ELF-1 (cell line): Measurements from ENCODE around the gene MYO9A.
"Not testable (repeated sequence)": the region's sequence is repeated elsewhere in the genome, so short reads cannot be mapped to it uniquely, and the experiment has no call there.

Source experiments
- DNase-seq: peaks from one replicate; pipeline ENCODE4 v3.0.0-alpha.2; 2016; ENCODE audit warnings: low read depth, low spot score

The MYO9A gene

GRCh38 chr15:72086920-72087648 lies 30.9 kb downstream of the MYO9A start:
- DNase-seq, result no peak

DNA sequence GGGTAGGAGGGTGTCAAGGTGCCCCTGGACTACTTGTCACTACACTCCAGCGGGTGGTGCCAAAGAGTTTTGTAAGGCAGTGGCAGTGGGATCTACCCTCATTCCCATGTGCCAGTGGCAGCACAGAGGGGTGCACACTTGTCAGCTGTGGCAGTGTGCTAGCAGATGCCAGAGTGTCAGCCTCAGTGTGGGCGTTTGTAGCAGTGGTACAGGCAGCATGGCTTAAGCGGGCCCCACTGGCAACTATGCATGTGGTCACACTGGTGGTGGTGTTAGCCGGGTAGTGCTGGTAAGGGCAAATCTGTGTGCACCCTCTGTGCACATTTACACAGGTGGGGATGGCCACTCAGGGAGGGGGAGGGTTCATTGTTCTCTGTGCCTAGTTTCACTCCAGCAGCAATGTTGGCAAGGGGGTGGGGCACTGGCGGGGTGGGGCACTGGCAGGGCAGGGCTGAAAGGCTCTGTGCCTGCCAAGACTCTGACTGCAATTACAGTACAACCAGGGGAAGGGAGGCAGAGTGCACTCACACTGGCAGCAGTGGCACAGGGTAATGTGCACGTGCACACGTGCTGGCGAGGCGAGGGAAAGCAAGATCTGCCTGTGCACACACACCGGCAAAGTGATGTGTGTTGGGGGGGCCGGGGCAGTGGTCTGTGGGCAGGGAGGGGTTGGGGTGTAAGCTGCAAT lies 31.8 kb downstream of the MYO9A start:
- DNase-seq, result no peak

DNA sequence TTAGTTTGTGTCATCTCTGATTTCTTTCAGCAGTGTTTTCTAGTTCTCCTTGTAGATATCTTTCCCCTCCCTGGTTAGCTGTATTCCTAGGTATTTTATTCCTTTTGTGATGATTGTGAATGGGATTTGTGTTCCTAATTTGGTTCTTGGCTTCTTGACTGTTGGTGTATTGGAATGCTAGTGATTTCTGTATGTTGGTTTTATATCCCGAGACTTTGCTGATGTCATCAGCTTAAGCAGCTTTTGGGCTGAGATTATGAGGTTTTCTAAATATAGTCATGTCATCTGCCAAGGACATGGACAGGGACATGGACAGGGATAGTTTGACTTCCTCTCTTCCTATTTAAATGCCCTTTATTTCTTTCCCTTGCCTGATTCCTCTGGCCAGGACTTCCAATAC lies 35.8 kb downstream of the MYO9A start:
- no peak for DNase-seq

DNA sequence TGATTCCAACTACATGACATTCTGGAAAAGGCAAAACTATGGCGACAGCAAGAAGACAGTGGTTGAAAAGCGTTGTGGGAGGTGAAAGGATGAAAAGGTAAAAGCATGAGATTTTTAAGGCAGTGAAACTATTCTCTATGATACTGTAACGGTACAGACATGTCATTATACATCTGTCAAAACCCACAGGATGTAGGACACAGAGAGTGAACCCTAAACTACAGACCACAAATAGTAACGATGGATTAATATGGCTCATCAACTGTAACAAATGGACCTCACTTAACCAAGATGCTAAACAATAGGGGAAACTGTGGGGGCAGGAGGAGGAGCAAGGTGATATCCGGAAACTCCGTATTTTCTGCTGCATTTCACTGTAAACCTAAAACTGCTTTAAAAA lies 39.1 kb downstream of the MYO9A start:
- no peak for DNase-seq

DNA sequence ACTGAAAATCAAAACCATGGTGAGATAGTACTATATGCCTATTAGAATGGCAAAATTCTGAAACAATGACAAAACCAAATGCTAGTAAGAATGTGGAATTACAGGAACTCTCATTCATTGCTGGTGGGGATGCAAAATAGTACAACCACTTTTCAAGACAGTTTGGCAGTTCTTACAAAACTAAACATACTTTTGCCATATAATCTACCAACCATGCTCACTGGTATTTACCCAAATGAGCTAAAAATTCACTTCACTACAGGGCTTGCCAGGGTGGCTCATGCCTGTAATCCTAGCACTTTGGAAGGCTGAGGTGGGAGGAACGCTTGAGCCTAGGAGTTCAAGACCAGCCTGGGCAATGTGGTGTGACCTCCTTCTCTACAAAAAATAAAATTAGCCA lies 40.0 kb downstream of the MYO9A start:
- DNase-seq, result no peak

- DNase-seq, result no peak
These were observed 43.5 kb downstream of the MYO9A start for GRCh38 chr15:72074335-72075060.

GRCh38 chr15:72071448-72071825 lies 46.5 kb downstream of the MYO9A start:
- DNase-seq, result not testable (repeated sequence)

DNA sequence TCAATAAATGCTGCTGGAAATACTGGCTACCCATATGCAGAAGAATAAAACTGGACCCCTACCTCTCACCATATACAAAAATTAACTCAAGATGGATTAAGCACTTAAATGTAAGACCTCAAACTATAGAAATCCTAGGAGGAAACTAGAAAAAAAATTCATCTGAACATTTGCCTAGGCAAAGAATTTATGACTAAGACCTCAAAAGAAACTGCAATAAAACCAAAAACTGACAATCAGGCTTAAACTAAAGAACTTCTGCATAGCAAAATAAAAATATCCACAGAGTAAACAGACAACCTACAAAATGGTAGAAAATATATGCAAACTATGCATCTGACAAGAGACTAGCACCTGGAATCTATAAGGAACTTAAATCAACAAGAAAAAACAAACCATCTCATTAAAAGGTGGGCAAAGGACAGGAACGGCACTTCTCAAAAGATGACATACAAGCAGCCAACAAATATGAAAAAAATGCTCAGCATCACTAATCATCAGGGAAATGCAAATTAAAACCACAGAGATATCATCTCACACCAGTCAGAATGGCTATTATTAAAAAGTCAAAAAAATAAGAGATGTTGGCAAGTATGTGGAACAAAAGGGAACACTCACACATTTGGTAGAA lies 47.0 kb downstream of the MYO9A start:
- no peak for DNase-seq

DNA sequence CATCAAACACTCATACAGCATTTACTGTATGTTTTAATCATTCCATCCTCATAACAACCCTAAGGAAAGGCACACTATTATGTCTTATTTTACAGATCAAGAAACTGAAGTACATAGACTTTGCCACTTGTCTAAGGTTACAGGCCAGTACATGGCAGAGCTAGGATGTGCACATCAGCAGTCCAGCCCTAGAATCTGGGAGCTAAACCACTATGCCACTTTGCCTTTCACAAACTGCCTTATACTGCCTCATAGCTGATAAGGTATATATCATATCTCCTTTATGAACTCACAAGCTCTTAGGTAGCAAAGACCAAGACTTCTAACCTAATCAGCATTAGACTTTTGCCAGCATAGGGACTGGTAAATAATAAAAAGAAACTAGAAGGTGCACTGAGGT lies 49.1 kb downstream of the MYO9A start:
- no peak for DNase-seq

GRCh38 chr15:72065801-72066200 lies 52.1 kb downstream of the MYO9A start:
- no peak for DNase-seq

- DNase-seq, result no peak
These were observed 54.8 kb downstream of the MYO9A start for GRCh38 chr15:72063186-72063585.

- DNase-seq, result no peak
These were observed 55.6 kb downstream of the MYO9A start for GRCh38 chr15:72062319-72062718.

DNA sequence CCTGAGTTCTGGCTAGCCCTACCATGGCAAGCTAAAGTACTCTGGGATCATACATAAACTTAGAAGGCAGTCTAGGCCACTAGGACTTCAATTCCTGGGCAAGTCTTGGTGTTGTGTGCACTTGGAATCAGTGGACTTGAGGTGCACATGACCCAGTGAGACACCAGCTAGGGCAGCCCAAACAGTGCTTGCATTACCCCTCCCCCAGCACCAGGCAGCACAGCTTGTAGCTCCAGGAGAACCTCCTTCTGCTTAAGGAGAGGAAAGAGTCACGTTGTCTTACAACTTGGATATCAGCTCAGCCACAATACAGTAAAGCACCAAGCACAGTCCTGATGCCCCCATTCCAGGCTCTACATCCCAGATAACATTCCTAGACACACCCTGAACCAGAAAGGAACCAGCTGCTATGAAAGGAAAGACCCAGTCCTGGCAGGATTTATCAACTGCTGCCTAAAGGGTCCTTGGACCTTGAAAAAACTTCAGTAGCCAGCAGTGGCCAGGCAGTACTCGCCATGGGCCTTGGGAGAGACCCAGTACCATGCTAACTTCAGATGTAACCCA lies 57.2 kb downstream of the MYO9A start:
- peak; percentile 27 for DNase-seq

GRCh38 chr15:72058585-72058984 lies 59.4 kb downstream of the MYO9A start:
- DNase-seq, result no peak

GRCh38 chr15:72057548-72058091 lies 60.3 kb downstream of the MYO9A start:
- DNase-seq, result no peak

- DNase-seq, result not testable (repeated sequence)
These were observed 61.7 kb downstream of the MYO9A start for GRCh38 chr15:72056217-72056616.

GRCh38 chr15:72053297-72053696 lies 64.7 kb downstream of the MYO9A start:
- DNase-seq, result not testable (repeated sequence)

GRCh38 chr15:72050700-72051099 lies 67.2 kb downstream of the MYO9A start:
- no peak for DNase-seq

GRCh38 chr15:72047020-72047419 lies 70.9 kb downstream of the MYO9A start:
- DNase-seq, result no peak

GRCh38 chr15:72044956-72045355 lies 73.0 kb downstream of the MYO9A start:
- no peak for DNase-seq

- no peak for DNase-seq
These were observed 75.1 kb downstream of the MYO9A start for GRCh38 chr15:72042865-72043264.

DNA sequence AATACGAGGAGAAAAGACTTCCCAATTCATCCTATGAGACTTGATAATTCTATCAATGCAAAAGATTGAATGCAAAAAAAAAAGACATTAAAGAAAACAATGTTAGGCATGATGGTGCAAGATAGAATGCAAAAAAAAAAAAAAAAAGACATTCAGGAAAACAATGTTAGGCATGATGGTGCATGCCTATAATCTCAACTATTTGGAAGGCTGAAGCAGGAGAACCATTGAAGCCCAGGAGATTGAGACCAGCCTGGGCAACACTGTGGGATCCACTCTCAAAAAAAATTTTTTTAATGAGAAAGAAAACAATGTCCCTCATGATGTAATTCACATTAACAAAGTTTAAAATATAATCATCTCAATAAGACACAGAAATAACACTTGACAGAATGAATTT lies 75.9 kb downstream of the MYO9A start:
- no peak for DNase-seq
